HepG2 (cell line): ENCODE results near the gene LRRC51. TPM values are rescaled to one million over a fixed set of nuclear protein-coding genes. Genes with fewer than 3 reads are reported as not detected.

Experiments
- AHR ChIP-seq: IDR thresholded peaks from 2 replicates; pipeline ENCODE4 v1.6.1; 2018; ENCODE audit warnings: missing genetic modification reagents, missing compliant biosample characterization
- ATM ChIP-seq: fragments of 450-650 bp; IDR thresholded peaks from 2 replicates; pipeline ENCODE4 v1.7.1; 2017; ENCODE audit warnings: mild to moderate bottlenecking, borderline replicate concordance
- ETV5 ChIP-seq: IDR thresholded peaks from 2 replicates; pipeline ENCODE4 v1.6.1; 2018; ENCODE audit warnings: missing biosample characterization, missing genetic modification reagents, inconsistent platforms, borderline replicate concordance
- KAT8 ChIP-seq: IDR thresholded peaks from 2 replicates; pipeline ENCODE4 v1.6.1; 2016; ENCODE audit warnings: missing genetic modification reagents, missing compliant biosample characterization
- KDM2A ChIP-seq: sonication (generic); formaldehyde crosslinking; IDR thresholded peaks from 2 replicates; pipeline ENCODE4 v1.4.0; 2020; ENCODE audit warnings: low read depth, missing genetic modification reagents, borderline replicate concordance
- MED13 ChIP-seq: sonication (generic); formaldehyde crosslinking; IDR thresholded peaks from 2 replicates; pipeline ENCODE4 v1.5.0; 2020; ENCODE audit warnings: missing genetic modification reagents
- PAWR ChIP-seq: sonication (generic); formaldehyde crosslinking; IDR thresholded peaks from 2 replicates; pipeline ENCODE4 v1.4.0; 2020; ENCODE audit warnings: missing genetic modification reagents, mild to moderate bottlenecking, borderline replicate concordance
- RAD21 ChIP-seq: fragments of 450-650 bp; formaldehyde crosslinking; IDR thresholded peaks from 2 replicates; pipeline ENCODE4 v1.5.0; 2020; ENCODE audit warnings: mild to moderate bottlenecking
- REL ChIP-seq: sonication (generic); formaldehyde crosslinking; conservative IDR thresholded peaks from 2 replicates; pipeline ENCODE4 v1.8.0; 2022; ENCODE audit warnings: mild to moderate bottlenecking, missing genetic modification reagents, moderate library complexity
- TMF1 ChIP-seq: sonication (generic); formaldehyde crosslinking; IDR thresholded peaks from 2 replicates; pipeline ENCODE4 v1.8.1; 2022; ENCODE audit warnings: low read depth, missing genetic modification reagents
- ZNF24 ChIP-seq: fragments of 450-650 bp; IDR thresholded peaks from 2 replicates; pipeline ENCODE4 v1.6.1; 2017; ENCODE audit warnings: antibody characterized with exemption, mild to moderate bottlenecking
- ZNF354B ChIP-seq: sonication (generic); formaldehyde crosslinking; IDR thresholded peaks from 2 replicates; pipeline ENCODE4 v1.8.0; 2022; ENCODE audit warnings: mild to moderate bottlenecking, missing genetic modification reagents
- ZNF552 ChIP-seq: sonication (generic); formaldehyde crosslinking; IDR thresholded peaks from 2 replicates; pipeline ENCODE4 v1.9.0; 2022; ENCODE audit warnings: missing genetic modification reagents, mild to moderate bottlenecking, borderline replicate concordance
- ZNF556 ChIP-seq: sonication (generic); formaldehyde crosslinking; IDR thresholded peaks from 2 replicates; pipeline ENCODE4 v1.4.0; 2020; ENCODE audit warnings: mild to moderate bottlenecking, missing genetic modification reagents, borderline replicate concordance
- ZNF737 ChIP-seq: sonication (generic); formaldehyde crosslinking; IDR thresholded peaks from 2 replicates; pipeline ENCODE4 v1.5.0; 2020; ENCODE audit warnings: missing genetic modification reagents, mild to moderate bottlenecking, borderline replicate concordance
- ZSCAN20 ChIP-seq: sonication (generic); formaldehyde crosslinking; IDR thresholded peaks from 2 replicates; pipeline ENCODE4 v1.4.0; 2020; ENCODE audit warnings: missing genetic modification reagents, mild to moderate bottlenecking, borderline replicate concordance
- polyA plus RNA-seq, 8 experiments: library from polyadenylated mRNA; depleted of rRNA in 3 of 8; stranded (reverse) in 7 of 8; unstranded in 1 of 8; fragments of >200 nt; fragmentation: Illumina TruSeq in 4 of 8; extraction: Trizol in 4 of 8; gene quantifications; 2 replicates each; pipeline versions ENCODE4 v1.2.1 to v1.2.3, GENCODE V29; 2011 to 2016; ENCODE audit warnings: low read depth in 4 of 8, missing spikeins in 1 of 8, mixed read lengths in 1 of 8; ENCODE audit not compliant: insufficient read depth in 1 of 8
- total RNA-seq, 5 experiments: library from RNA; depleted of rRNA; stranded (reverse); fragments of >200 nt; fragmentation: Illumina TruSeq; extraction: Trizol; gene quantifications; 2 replicates each; pipeline ENCODE4 v1.2.3, GENCODE V29; 2016; ENCODE audit warnings: low read depth in 1 of 5
- TF ChIP-seq, protein P1 (sequence below): sonication (generic); formaldehyde crosslinking; IDR thresholded peaks from 2 replicates; pipeline ENCODE4 v1.5.1; 2020; ENCODE audit warnings: missing genetic modification reagents, mild to moderate bottlenecking, borderline replicate concordance
- TF ChIP-seq, protein P2 (sequence below): sonication (generic); formaldehyde crosslinking; IDR thresholded peaks from 2 replicates; pipeline ENCODE4 v1.8.1; 2022; ENCODE audit warnings: mild to moderate bottlenecking, missing genetic modification reagents
- TF ChIP-seq, protein P3 (sequence below): sonication (generic); formaldehyde crosslinking; IDR thresholded peaks from 2 replicates; pipeline ENCODE4 v1.4.0; 2020; ENCODE audit warnings: missing genetic modification reagents
- TF ChIP-seq, protein P4 (sequence below): sonication (generic); formaldehyde crosslinking; IDR thresholded peaks from 2 replicates; pipeline ENCODE4 v1.4.0; 2020; ENCODE audit warnings: missing genetic modification reagents, mild to moderate bottlenecking, borderline replicate concordance

LRRC51 gene
- total and polyA plus RNA-seq, 2 of the 13 experiments (the other 11 are each of a cell fraction or from before 2014, with no cell fraction given): 5.3 to 6.0 TPM

DNA sequence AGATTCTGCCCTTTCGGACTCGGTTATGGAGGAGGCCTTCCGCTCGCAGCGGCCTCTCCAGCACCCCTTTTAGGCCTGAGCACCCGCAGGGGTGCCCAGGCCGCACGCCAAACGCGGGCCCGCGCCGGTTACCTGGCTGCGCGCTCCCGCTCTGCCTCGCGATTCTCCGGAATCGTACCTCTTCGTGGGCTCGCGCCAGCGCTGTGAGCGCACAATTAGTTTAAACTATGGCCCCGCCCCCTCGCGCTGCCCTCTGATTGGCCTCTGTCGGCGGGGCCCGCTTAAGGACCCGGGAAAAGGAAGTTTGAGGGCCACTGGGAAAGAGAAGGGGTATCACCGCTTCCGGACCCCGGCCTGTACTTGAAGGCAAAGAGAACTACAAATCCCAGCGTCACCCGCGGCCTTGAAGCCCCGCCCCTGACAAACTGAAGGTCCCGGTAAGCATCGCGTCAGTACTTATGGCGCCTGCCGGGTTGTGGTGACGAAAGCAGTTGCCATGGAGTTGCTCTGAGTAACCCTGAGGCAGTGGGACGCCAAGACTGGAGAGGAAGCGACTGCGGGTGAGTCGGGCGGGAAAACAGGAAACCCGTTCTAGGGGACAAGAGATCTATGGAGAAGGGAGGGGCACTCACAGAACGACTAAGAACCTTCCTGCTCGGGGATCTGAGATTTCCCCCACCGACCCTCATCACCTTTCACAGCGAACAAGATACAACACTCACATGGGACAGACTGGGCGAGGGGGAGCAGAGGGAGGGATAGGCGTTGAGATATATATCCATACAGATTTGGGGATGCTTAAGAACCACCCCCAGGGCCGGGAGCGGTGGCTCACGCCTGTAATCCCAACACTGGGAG is at the start of gene LRRC51, which contains the start of gene NUMA1 (continued):
- TF ChIP-seq, protein P1, sequence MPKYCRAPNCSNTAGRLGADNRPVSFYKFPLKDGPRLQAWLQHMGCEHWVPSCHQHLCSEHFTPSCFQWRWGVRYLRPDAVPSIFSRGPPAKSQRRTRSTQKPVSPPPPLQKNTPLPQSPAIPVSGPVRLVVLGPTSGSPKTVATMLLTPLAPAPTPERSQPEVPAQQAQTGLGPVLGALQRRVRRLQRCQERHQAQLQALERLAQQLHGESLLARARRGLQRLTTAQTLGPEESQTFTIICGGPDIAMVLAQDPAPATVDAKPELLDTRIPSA (CRISPR knock-in tag): no peak; the same call in 1 of the 2 replicates
- no peak for TF ChIP-seq ATM
- TF ChIP-seq TMF1 (CRISPR knock-in tag): peak; percentile 57; the same call in 1 of the 2 replicates
- no peak for TF ChIP-seq ZNF24
- TF ChIP-seq MED13 (CRISPR knock-in tag): no peak
- no peak for TF ChIP-seq ZNF354B (CRISPR knock-in tag)
- no peak for TF ChIP-seq ZNF737
- TF ChIP-seq ZNF552 (CRISPR knock-in tag): no peak
- peak; percentile 88 for TF ChIP-seq KAT8 (CRISPR knock-in tag)
- TF ChIP-seq, protein P2, sequence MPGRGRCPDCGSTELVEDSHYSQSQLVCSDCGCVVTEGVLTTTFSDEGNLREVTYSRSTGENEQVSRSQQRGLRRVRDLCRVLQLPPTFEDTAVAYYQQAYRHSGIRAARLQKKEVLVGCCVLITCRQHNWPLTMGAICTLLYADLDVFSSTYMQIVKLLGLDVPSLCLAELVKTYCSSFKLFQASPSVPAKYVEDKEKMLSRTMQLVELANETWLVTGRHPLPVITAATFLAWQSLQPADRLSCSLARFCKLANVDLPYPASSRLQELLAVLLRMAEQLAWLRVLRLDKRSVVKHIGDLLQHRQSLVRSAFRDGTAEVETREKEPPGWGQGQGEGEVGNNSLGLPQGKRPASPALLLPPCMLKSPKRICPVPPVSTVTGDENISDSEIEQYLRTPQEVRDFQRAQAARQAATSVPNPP (CRISPR knock-in tag): no peak
- 0 out of 2 replicates have a peak, but pooled peaks have one; percentile 17 for TF ChIP-seq ZSCAN20 (CRISPR knock-in tag)
- 0 out of 2 replicates have a peak, but pooled peaks have one; percentile 55 for TF ChIP-seq REL
- peak; percentile 8; the same call in 1 of the 2 replicates for TF ChIP-seq RAD21 (CRISPR knock-in tag)
- TF ChIP-seq ZNF556: no peak; the same call in 1 of the 2 replicates
- no peak for TF ChIP-seq AHR (CRISPR knock-in tag)
- no peak for TF ChIP-seq PAWR (CRISPR knock-in tag)
- TF ChIP-seq, protein P3, sequence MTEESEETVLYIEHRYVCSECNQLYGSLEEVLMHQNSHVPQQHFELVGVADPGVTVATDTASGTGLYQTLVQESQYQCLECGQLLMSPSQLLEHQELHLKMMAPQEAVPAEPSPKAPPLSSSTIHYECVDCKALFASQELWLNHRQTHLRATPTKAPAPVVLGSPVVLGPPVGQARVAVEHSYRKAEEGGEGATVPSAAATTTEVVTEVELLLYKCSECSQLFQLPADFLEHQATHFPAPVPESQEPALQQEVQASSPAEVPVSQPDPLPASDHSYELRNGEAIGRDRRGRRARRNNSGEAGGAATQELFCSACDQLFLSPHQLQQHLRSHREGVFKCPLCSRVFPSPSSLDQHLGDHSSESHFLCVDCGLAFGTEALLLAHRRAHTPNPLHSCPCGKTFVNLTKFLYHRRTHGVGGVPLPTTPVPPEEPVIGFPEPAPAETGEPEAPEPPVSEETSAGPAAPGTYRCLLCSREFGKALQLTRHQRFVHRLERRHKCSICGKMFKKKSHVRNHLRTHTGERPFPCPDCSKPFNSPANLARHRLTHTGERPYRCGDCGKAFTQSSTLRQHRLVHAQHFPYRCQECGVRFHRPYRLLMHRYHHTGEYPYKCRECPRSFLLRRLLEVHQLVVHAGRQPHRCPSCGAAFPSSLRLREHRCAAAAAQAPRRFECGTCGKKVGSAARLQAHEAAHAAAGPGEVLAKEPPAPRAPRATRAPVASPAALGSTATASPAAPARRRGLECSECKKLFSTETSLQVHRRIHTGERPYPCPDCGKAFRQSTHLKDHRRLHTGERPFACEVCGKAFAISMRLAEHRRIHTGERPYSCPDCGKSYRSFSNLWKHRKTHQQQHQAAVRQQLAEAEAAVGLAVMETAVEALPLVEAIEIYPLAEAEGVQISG: no peak; the same call in none of the 2 replicates
- TF ChIP-seq, protein P4, sequence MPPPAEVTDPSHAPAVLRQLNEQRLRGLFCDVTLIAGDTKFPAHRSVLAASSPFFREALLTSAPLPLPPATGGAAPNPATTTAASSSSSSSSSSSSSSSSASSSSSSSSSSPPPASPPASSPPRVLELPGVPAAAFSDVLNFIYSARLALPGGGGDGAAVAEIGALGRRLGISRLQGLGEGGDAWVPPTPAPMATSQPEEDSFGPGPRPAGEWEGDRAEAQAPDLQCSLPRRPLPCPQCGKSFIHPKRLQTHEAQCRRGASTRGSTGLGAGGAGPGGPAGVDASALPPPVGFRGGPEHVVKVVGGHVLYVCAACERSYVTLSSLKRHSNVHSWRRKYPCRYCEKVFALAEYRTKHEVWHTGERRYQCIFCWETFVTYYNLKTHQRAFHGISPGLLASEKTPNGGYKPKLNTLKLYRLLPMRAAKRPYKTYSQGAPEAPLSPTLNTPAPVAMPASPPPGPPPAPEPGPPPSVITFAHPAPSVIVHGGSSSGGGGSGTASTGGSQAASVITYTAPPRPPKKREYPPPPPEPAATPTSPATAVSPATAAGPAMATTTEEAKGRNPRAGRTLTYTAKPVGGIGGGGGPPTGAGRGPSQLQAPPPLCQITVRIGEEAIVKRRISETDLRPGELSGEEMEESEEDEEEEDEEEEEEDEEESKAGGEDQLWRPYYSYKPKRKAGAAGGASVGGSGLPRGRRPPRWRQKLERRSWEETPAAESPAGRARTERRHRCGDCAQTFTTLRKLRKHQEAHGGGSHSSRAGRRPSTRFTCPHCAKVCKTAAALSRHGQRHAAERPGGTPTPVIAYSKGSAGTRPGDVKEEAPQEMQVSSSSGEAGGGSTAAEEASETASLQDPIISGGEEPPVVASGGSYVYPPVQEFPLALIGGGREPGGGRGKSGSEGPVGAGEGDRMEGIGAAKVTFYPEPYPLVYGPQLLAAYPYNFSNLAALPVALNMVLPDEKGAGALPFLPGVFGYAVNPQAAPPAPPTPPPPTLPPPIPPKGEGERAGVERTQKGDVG (CRISPR knock-in tag): no peak
- TF ChIP-seq ETV5 (CRISPR knock-in tag): peak; percentile 90
- no peak for TF ChIP-seq KDM2A (CRISPR knock-in tag)
